HuH-7 (cell line): Measurements from ENCODE around the gene OR8G5.
"Not testable (repeated sequence)": the region's sequence is repeated elsewhere in the genome, so short reads cannot be mapped to it uniquely, and the experiment has no call there.

Experiments used
- DNase-seq: peaks from one replicate; pipeline ENCODE4 v3.0.0; 2011; ENCODE audit warnings: low spot score

OR8G5 gene, protein sequence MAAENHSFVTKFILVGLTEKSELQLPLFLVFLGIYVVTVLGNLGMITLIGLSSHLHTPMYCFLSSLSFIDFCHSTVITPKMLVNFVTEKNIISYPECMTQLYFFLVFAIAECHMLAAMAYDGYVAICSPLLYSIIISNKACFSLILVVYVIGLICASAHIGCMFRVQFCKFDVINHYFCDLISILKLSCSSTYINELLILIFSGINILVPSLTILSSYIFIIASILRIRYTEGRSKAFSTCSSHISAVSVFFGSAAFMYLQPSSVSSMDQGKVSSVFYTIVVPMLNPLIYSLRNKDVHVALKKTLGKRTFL

DNA sequence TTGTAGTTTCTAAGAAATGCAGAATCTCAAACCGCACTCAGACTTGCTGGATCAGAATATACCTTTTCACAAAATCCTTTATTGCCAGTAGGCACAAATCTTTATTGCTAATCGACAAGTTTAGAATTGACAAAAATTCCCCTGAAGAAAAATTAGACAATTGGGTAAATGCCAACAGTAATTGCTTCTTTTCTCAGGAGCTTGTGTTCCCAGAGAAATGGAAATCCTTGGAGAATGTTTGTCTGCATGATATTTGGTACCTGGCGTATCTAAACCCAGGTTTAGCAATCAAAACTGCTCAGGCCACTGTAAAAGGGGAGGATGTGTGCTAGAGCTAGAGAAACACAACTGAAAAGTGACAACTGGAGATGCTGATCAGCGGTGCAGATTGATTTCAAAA, at the start of gene OR8G5:
TSS of gene OR8G5 (plus strand) at position 301 of the 400 bp plus-strand sequence. CDS start 8,556 bp downstream, outside the sequence.
- no peak for DNase-seq

DNA sequence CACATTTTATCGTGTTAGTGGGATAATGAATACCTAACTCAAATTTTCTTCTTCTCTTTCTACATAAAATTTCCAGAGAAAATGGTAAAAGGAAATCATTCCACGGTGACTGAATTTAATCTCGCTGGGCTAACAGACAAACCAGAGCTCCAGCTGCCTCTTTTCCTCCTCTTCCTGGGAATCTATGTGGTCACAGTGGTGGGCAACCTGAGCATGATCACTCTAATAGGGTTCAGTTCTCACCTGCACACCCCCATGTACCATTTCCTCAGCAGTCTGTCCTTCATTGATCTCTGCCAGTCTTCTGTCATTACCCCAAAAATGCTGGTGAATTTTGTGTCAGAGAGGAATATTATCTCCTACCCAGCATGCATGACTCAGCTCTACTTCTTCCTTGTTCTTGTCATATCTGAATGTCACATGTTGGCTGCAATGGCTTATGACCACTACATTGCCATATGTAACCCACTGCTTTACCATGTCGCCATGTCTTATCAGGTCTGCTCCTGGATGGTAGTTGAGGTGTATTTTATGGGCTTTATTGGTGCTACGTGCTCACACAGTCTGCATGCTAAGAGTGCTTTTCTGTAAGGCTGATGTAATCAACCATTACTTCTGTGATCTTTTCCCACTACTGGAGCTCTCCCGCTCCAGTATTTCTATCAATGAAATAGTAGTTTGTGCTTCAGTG, 48.9 kb upstream of the OR8G5 start:
- no peak for DNase-seq

DNA sequence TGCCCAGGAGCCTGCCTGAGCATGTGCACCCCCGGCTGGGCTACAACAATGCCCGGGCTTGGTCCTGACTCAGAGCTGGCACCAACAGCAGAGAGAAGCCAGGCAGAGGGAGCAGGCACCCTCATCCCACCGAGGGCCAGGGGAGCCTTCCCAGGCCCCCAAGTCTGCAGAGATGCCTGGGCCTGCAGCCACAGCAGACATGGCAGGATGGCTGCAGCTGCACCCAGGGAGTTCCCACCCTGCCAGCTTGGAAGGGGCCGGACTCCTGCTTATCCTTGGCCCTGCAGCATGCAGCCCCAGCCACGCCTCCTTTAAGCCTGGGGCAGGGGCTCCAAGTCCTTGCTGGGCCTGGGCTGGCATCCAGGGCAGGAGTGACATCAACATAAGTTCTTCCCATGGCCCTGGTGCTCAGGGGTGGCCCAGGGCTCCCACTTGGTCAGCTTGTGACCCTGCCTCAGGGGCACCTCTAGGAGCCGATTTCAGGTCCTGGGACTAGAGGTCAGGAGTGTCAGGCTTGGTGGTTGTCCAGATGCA, 46.3 kb upstream of the OR8G5 start:
- no peak for DNase-seq

DNA sequence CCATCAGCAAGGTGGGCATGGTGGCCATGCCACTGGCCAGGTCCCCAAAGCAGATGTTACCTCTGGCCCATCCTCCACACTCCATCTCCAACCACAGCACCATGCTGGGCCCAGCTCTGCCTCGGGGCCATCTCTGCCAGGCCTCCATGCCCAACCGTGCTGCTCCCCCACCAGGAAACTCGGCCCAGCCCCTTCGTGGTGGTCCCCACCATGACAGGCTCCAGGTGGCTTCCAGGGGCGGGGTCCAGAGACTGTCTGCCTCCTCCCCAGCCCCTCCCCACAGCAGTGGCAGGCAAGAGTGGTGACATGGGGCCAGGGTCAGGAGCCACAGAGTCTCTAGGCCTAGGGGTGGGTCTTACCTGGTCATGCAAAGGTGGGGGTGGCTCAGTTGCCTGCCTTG, 45.8 kb upstream of the OR8G5 start:
- DNase-seq = no peak

DNA sequence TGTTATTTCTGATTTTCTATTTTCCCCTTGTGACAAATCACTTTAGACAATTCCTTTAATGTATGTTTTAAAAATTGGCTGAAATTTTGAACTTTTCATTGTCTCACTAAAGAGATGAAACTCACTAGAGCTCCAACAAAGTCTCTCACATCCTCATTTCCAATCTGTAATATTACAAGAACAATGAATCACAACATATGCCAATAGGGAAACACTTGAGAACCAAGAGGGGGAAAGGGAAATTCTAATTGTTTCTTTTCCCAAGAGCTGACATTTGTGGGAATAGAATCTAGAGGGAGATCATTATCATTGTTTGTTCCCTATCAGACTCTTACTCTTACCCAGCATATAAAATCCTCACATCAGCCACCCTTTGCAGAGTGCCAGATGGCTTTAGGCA, 44.9 kb upstream of the OR8G5 start:
- DNase-seq = no peak

DNA sequence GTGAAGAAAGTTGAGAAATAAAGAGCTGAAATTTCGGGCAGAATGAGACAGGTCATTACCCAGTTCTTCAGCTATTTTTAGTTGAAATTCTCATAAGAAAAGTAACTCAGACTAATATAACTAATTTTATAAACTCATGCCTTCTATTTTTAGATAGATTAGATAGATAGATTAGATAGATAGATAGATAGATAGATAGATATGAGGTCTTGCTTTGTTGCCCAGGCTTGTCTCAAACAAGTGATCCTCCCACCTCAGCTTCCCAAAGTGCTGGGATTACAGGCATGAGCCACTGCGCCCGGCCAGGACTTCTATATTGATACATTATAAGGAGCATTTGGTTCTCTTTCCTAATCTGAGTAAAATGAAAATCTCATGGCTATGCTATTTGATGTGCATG, 42.1 kb upstream of the OR8G5 start:
- no peak for DNase-seq

DNA sequence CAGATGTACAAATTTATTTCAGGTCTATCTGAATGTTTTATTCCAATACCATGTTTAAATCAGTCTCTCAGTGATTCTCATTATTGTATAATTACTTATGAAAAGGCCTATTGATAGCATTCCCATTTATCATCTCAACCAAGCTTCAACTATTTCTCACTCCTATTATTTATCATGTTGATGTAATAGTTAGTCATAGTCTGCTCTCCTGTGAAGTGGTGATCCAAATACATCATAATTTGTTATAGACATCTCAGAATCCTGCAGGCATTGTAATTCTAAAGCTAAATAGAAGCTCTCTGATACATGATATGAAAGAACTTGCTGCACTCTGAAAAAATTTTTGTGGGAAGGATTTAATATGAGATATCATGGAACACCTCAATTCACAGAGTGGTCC, 37.0 kb upstream of the OR8G5 start:
- no peak for DNase-seq

DNA sequence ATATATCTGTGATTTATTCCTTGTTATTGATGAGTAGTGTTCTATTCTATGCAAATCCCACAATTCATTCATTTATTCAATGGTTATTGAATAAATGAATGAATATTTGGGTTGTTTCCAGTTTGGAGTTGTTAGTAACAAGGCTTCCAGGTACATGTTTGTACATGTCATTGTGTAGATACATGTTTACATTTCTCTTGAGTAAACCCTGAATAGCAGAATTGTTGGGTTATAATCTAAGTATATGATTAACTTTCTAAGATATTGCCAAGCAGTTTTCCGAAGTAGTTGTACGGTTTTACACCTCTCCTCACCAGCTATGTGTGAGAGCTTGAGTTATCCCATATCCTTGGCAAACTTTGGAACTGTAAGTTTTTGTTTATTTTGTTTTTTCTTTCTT, 33.8 kb upstream of the OR8G5 start:
- DNase-seq = no peak

DNA sequence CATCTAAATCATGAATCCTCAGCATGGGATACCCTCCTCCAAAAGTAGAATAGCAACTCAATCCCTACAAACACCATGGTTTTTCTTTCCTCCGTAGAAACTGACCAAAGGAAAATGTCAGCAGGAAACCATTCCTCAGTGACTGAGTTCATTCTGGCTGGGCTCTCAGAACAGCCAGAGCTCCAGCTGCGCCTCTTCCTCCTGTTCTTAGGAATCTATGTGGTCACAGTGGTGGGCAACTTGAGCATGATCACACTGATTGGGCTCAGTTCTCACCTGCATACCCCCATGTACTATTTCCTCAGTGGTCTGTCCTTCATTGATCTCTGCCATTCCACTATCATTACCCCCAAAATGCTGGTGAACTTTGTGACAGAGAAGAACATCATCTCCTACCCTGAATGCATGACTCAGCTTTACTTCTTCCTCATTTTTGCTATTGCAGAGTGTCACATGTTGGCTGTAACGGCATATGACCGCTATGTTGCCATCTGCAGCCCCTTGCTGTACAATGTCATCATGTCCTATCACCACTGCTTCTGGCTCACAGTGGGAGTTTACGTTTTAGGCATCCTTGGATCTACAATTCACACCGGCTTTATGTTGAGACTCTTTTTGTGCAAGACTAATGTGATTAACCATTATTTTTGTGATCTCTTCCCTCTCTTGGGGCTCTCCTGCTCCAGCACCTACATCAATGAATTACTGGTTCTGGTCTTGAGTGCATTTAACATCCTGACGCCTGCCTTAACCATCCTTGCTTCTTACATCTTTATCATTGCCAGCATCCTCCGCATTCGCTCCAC, 31.4 kb upstream of the OR8G5 start:
- not testable (repeated sequence) for DNase-seq

DNA sequence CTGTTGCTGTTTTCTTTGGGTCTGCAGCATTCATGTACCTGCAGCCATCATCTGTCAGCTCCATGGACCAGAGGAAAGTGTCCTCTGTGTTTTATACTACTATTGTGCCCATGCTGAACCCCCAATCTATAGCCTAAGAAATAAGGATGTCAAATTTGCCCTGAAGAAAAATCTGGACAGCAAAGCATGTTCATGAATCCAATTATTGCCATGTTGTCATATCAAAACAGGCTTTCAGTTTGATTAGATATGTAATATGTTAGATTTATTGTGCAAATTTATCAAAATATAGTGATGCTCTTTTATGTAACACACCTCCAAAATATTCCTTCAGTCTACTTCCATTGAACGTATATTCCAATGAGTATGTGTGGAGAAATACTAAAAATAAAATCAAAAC, 30.7 kb upstream of the OR8G5 start:
- DNase-seq = no peak

DNA sequence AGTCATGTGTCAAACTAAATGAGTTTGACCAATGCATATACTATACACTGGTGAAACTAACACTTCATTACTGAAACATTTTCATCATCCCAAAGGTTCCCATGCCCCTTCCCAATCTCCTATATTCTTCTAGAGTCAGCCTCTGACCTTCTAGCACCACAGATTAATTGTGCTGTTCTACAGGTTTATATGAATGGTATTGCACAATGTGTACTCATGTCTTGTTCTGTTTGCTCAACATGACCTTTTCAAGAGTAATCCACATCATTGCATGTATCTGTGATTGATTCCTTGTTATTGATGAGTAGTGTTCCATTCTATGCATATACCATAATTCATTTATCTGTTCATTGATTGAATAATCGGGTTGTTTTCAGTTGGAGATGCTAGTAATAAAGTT, 22.8 kb upstream of the OR8G5 start:
- peak; percentile 15 for DNase-seq

DNA sequence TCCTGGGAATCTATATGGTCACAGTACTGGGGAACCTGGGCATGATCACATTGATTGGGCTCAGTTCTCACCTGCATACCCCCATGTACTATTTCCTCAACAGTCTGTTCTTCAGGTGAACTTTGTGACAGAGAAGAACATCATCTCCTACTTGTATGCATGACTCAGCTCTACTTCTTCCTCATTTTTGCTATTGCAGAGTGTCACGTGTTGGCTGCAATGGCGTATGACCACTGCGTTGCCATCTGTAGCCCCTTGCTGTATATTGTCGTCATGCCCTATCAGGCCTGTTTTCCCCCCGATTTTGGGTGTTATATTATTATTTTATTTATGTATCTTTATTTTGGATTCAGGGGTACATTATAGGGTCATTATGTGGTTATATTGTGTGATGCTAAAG, 17.7 kb upstream of the OR8G5 start:
- no peak for DNase-seq

DNA sequence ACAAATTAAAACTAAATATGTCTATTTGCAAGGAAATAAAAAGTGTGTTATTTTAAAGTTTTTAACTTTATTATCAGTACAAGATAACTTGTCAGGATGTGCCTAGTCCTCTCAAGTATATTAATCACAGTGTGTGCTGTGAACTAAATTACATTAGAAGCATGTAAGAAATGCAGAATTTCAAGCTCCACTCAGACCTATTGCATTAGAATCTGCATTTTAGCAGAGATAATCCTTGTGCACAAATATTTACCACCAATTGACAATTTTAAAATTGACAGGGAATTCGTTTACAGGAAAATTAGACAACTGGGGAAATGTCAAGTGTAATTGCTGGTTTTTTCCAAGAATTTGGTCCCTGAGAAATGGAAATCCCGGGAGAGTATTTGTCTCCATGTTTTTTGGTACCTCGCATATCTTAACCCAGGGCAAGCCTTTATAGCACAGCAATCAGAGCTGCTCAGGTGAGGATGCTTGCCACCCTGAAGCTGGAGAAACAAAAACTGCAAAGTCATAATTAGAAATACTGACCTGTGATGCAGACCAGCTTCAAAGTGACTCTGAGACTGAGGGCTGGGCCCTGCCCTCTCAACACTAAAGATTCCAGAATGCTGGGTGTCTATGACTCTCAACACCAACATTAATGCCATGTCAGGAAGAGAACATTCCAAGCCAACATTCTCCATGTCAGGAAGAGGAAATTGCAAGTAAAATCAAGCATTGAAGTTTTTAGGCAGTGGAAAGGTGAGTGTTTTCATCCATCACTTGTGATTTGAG, 15.4 kb upstream of the OR8G5 start, which contains the start of gene OR8G1:
TSS of gene OR8G1 (plus strand) at position 475 of the 777 bp plus-strand sequence. CDS start 8,581 bp downstream, outside the sequence.
- DNase-seq = no peak

DNA sequence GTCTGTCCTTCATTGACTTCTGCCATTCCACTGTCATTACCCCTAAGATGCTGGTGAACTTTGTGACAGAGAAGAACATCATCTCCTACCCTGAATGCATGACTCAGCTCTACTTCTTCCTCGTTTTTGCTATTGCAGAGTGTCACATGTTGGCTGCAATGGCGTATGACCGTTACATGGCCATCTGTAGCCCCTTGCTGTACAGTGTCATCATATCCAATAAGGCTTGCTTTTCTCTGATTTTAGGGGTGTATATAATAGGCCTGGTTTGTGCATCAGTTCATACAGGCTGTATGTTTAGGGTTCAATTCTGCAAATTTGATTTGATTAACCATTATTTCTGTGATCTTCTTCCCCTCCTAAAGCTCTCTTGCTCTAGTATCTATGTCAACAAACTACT, 6.3 kb upstream of the OR8G5 start:
- not testable (repeated sequence) for DNase-seq

DNA sequence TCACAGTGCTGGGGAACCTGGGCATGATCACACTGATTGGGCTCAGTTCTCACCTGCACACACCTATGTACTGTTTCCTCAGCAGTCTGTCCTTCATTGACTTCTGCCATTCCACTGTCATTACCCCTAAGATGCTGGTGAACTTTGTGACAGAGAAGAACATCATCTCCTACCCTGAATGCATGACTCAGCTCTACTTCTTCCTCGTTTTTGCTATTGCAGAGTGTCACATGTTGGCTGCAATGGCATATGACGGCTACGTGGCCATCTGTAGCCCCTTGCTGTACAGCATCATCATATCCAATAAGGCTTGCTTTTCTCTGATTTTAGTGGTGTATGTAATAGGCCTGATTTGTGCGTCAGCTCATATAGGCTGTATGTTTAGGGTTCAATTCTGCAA, 8.9 kb downstream of the OR8G5 start:
- DNase-seq = not testable (repeated sequence)

DNA sequence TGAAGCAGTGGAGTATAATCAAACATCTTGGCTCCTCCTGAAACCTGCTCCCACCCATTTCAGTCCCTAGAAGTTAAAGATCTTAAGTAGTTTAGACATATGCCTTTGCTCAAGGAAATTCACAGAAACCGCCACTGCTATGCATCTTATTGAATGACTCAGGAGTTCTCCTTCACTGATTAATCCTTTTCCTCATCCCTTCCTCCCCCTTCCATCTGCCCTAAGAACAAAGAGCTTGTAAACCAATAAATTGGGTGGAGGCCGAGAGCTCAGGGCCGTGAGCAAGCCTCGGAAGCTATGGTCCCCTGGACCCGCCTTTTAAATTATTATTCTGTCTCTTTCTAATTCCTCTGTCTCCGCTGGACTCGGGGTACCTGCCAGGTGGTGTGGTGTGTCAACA, 14.7 kb downstream of the OR8G5 start:
- not testable (repeated sequence) for DNase-seq

DNA sequence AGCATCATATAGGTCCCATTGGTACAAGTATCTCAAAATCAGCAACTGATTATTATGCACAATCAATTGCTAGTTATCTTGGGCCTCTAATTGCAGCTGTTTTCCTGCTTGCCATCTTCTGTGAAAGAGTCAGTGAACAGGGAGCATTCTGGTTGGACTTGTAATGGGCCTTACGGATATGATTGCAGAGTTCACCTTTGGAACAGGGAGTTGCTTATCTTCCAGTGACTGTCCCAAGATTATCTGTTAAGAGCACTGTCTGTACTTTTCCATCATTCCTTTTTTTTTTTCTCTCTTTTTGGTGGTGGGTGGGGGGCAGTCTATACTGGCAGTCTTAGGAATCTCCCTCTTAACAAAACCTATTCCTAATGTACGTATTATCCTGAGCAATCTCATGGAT, 17.8 kb downstream of the OR8G5 start:
- no peak for DNase-seq

DNA sequence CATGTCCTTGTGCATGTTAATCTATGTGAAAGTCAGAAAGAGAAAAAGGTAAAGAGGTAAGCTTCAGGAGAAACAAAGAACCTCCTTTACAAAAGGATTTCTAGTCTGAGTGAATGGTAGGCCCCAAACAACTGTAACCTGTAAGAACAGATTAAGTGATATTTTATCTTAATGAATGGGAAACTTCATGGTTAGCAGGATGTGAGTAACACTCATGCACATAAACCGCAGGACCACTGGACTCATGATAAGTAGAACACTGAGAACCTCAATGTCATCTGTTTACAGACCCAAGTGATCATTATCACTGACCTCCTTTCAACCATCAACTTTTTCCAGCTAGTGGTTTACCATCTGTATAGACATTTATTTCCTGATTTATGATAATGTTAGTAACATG, 19.9 kb downstream of the OR8G5 start:
- DNase-seq = no peak

DNA sequence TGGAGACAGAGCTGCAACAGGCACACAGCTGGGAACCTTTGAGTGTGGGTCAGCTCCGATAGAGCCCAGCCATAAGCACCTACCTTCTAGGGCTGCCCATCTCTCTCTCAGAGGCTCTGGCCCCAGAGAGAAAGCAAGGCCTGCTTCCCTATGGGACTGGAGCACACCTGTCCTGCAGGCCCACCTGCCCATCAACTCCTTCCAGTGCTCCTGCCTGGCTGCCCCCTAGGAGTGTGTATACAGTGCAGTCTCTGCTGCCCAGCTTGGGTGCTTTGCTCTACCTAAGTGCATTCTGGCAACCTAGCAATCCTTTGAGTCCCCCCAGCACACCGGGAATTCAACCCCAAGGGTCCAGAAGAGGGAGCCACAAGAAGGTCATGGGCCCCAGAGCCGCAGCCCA, 21.0 kb downstream of the OR8G5 start:
- no peak for DNase-seq

DNA sequence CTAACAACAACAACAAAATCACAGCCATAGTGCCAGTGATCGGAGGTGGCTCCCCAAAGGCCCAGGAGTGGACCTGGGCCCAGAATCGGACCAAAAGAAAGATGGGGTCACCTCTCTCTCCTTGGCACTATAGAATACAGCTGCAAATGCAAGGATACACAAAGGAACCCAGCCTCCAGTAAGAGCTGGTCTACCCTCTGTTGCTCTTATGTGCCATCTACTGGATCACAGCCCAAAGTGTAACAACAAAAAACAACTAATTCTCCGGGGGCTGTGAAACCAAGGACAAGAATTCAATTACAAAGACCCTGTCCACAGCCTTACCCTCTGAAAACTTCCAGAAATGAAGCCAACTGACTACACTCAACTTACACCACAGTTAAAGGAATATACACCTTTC, 21.6 kb downstream of the OR8G5 start:
- no peak for DNase-seq

DNA sequence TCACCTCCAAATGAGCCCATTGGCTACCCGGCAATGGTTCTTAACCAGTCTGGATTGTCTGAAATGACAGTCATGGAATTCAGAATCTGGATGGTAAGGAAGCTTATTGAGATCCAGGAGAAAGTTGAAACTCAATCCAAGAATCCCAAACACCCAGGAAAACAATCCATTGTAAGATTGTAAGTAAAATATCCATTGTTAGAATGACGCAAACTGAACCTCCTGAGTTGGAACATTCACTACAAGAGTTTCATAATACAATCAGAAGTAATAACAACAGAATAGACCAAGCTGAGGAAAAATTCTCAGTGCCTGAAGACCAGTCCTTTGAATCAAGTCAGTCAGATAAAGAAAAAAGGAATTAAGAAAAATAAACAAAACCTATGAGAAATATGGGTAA, 22.1 kb downstream of the OR8G5 start:
- no peak for DNase-seq
